HepG2 (cell line): Measurements from ENCODE around the gene TH. TPM values are rescaled to one million over a fixed set of nuclear protein-coding genes. Genes with fewer than 3 reads are reported as not detected.
A peak's percentile ranks its signal among the peaks of the same experiment; 100 is the strongest.

Source experiments
- AKAP8 ChIP-seq: sonication (generic); formaldehyde crosslinking; IDR thresholded peaks from 2 replicates; pipeline ENCODE4 v1.5.1; 2020; ENCODE audit warnings: mild to moderate bottlenecking, missing genetic modification reagents
- EEA1 ChIP-seq: sonication (generic); formaldehyde crosslinking; IDR thresholded peaks from 2 replicates; pipeline ENCODE4 v1.5.1; 2020; ENCODE audit warnings: mild to moderate bottlenecking, missing genetic modification reagents, borderline replicate concordance
- ESRRA ChIP-seq: sonication (generic); formaldehyde crosslinking; IDR thresholded peaks from 2 replicates; pipeline ENCODE4 v1.5.1; 2020; ENCODE audit warnings: mild to moderate bottlenecking, low read depth, missing genetic modification reagents
- FOSL1 ChIP-seq: sonication (generic); formaldehyde crosslinking; IDR thresholded peaks from 2 replicates; pipeline ENCODE4 v1.9.0; 2021; ENCODE audit warnings: missing genetic modification reagents, borderline replicate concordance
- FOXO1 ChIP-seq: sonication (generic); formaldehyde crosslinking; IDR thresholded peaks from 2 replicates; pipeline ENCODE4 v1.4.0; 2020; ENCODE audit warnings: missing genetic modification reagents
- HNRNPL ChIP-seq: fragments of 200-400 bp; formaldehyde crosslinking; IDR thresholded peaks from 2 replicates; pipeline ENCODE4 v1.6.1; 2017; ENCODE audit warnings: mild to moderate bottlenecking, low read depth, low read length
- MXD4 ChIP-seq: IDR thresholded peaks from 2 replicates; pipeline ENCODE4 v1.6.1; 2016; ENCODE audit warnings: mild to moderate bottlenecking, missing biosample characterization, missing genetic modification reagents
- NFE2L2 ChIP-seq: fragments of 150-350 bp; IDR thresholded peaks from 2 replicates; pipeline ENCODE4 v1.6.1; 2014; ENCODE audit warnings: low read length
- NFYC ChIP-seq: IDR thresholded peaks from 2 replicates; pipeline ENCODE4 v1.6.1; 2016; ENCODE audit warnings: missing genetic modification reagents, missing compliant biosample characterization
- PAX8 ChIP-seq: sonication (generic); formaldehyde crosslinking; IDR thresholded peaks from 2 replicates; pipeline ENCODE4 v1.8.0; 2022; ENCODE audit warnings: mild to moderate bottlenecking, missing genetic modification reagents, borderline replicate concordance
- PAXIP1 ChIP-seq: sonication (generic); formaldehyde crosslinking; conservative IDR thresholded peaks from 2 replicates; pipeline ENCODE4 v1.4.0; 2020; ENCODE audit warnings: mild to moderate bottlenecking, missing genetic modification reagents, moderate library complexity
- POGZ ChIP-seq: sonication (generic); formaldehyde crosslinking; IDR thresholded peaks from 2 replicates; pipeline ENCODE4 v1.4.0; 2020; ENCODE audit warnings: mild to moderate bottlenecking, missing genetic modification reagents
- SAP130 ChIP-seq: IDR thresholded peaks from 2 replicates; pipeline ENCODE4 v1.6.1; 2016; ENCODE audit warnings: low read depth
- SRSF4 ChIP-seq: fragments of 200-400 bp; formaldehyde crosslinking; IDR thresholded peaks from one replicate; pipeline ENCODE4 v1.6.1; 2018; ENCODE audit warnings: mild to moderate bottlenecking, low read depth, low read length, moderate library complexity; ENCODE audit not compliant: poor library complexity, severe bottlenecking
- TEAD3 ChIP-seq: optimal IDR thresholded peaks from 2 replicates; pipeline ENCODE3; 2016; ENCODE audit warnings: borderline replicate concordance
- U2AF2 ChIP-seq: fragments of 200-400 bp; formaldehyde crosslinking; IDR thresholded peaks from 2 replicates; pipeline ENCODE4 v1.6.1; 2017; ENCODE audit warnings: low read depth, mild to moderate bottlenecking, low read length
- ZBTB7A ChIP-seq: sonication (generic); formaldehyde crosslinking; IDR thresholded peaks from 2 replicates; pipeline ENCODE4 v1.8.0; 2022; ENCODE audit warnings: mild to moderate bottlenecking, missing genetic modification reagents
- ZBTB7B ChIP-seq: sonication (generic); formaldehyde crosslinking; IDR thresholded peaks from 2 replicates; pipeline ENCODE4 v1.4.0; 2020; ENCODE audit warnings: missing genetic modification reagents
- ZMYM2 ChIP-seq: sonication (generic); formaldehyde crosslinking; IDR thresholded peaks from 2 replicates; pipeline ENCODE4 v1.8.0; 2022; ENCODE audit warnings: mild to moderate bottlenecking, missing genetic modification reagents
- ZMYM3 ChIP-seq: sonication (generic); formaldehyde crosslinking; IDR thresholded peaks from 2 replicates; pipeline ENCODE4 v1.5.1; 2020; ENCODE audit warnings: mild to moderate bottlenecking, missing genetic modification reagents
- ZNF276 ChIP-seq: sonication (generic); formaldehyde crosslinking; IDR thresholded peaks from 2 replicates; pipeline ENCODE4 v1.4.0; 2020; ENCODE audit warnings: mild to moderate bottlenecking, low read depth, missing genetic modification reagents
- ZNF281 ChIP-seq: sonication (generic); formaldehyde crosslinking; IDR thresholded peaks from 2 replicates; pipeline ENCODE4 v1.4.0; 2020; ENCODE audit warnings: missing genetic modification reagents, borderline replicate concordance
- ZNF343 ChIP-seq: sonication (generic); formaldehyde crosslinking; IDR thresholded peaks from 2 replicates; pipeline ENCODE4 v1.4.0; 2020; ENCODE audit warnings: mild to moderate bottlenecking, missing genetic modification reagents
- polyA plus RNA-seq, 8 experiments: library from polyadenylated mRNA; depleted of rRNA in 3 of 8; stranded (reverse) in 7 of 8; unstranded in 1 of 8; fragments of >200 nt; fragmentation: Illumina TruSeq in 4 of 8; extraction: Trizol in 4 of 8; gene quantifications; 2 replicates each; pipeline versions ENCODE4 v1.2.1 to v1.2.3, GENCODE V29; 2011 to 2016; ENCODE audit warnings: low read depth in 4 of 8, missing spikeins in 1 of 8, mixed read lengths in 1 of 8; ENCODE audit not compliant: insufficient read depth in 1 of 8
- total RNA-seq, 5 experiments: library from RNA; depleted of rRNA; stranded (reverse); fragments of >200 nt; fragmentation: Illumina TruSeq; extraction: Trizol; gene quantifications; 2 replicates each; pipeline ENCODE4 v1.2.3, GENCODE V29; 2016; ENCODE audit warnings: low read depth in 1 of 5

Gene TH
- total and polyA plus RNA-seq, 2 of the 13 experiments (the other 11 are each of a cell fraction or from before 2014, with no cell fraction given) = 0.36 TPM; not detected in 1

GRCh38 chr11:2122222-2122906, 49.3 kb downstream of the TH start (continued):
- peak; percentile 57; the same call in 1 of the 2 replicates for TF ChIP-seq PAXIP1 (CRISPR knock-in tag)
- TF ChIP-seq FOXO1 (CRISPR knock-in tag) = 0 out of 2 replicates have a peak, but pooled peaks have one; percentile 23
- peak; percentile 44; the same call in 1 of the 2 replicates for TF ChIP-seq NFE2L2
- TF ChIP-seq MXD4 (CRISPR knock-in tag) = no peak
- no peak for TF ChIP-seq SRSF4
- TF ChIP-seq PAX8 (CRISPR knock-in tag) = no peak
- no peak for TF ChIP-seq POGZ (CRISPR knock-in tag)
- TF ChIP-seq ZNF276 = 0 out of 2 replicates have a peak, but pooled peaks have one; percentile 31
- peak; percentile 55; the same call in 1 of the 2 replicates for TF ChIP-seq ZBTB7A (CRISPR knock-in tag)
- TF ChIP-seq ESRRA (CRISPR knock-in tag) = no peak
- peak; percentile 30; the same call in 1 of the 2 replicates for TF ChIP-seq SAP130 (CRISPR knock-in tag)
- no peak for TF ChIP-seq AKAP8 (CRISPR knock-in tag)
- TF ChIP-seq ZNF281 (CRISPR knock-in tag) = peak; percentile 45; the same call in 1 of the 2 replicates
- no peak for TF ChIP-seq EEA1 (CRISPR knock-in tag)
- TF ChIP-seq ZMYM2 (CRISPR knock-in tag) = no peak
- no peak for TF ChIP-seq ZMYM3 (CRISPR knock-in tag)
- TF ChIP-seq U2AF2 = no peak
- TF ChIP-seq TEAD3 (CRISPR knock-in tag) = peak; percentile 91
- TF ChIP-seq ZBTB7B (CRISPR knock-in tag) = peak; percentile 73
- no peak for TF ChIP-seq FOSL1 (CRISPR knock-in tag)
- TF ChIP-seq ZNF343 (CRISPR knock-in tag) = no peak
- no peak for TF ChIP-seq NFYC (CRISPR knock-in tag)
- peak; percentile 85; the same call in 1 of the 2 replicates for TF ChIP-seq HNRNPL
